Transverse colon (tissue), 4 donors: ENCODE results near the gene SYT4. TPM values are rescaled to one million over a fixed set of nuclear protein-coding genes. Genes with fewer than 3 reads are reported as not detected.

Experiments used
- DNase-seq: peaks from one replicate; pipeline ENCODE4 v3.0.0-alpha.2; 2019
- H3K27ac ChIP-seq, 4 donors: fragments of 200-600 bp; sonication (generic); 2 replicates each; pipeline ENCODE4 v1.5.1; 2016 to 2018; ENCODE audit warnings: inconsistent platforms in 4 of 4
- H3K27me3 ChIP-seq: fragments of 200-600 bp; sonication (generic); 2 replicates; pipeline ENCODE4 v1.5.1; 2017; ENCODE audit warnings: inconsistent platforms
- H3K36me3 ChIP-seq, 4 donors: fragments of 200-600 bp; sonication (generic); 2 replicates each; pipeline ENCODE4 v1.5.1; 2017 to 2019; ENCODE audit warnings: inconsistent platforms in 4 of 4
- H3K4me1 ChIP-seq, 4 donors: fragments of 200-600 bp; sonication (generic); 2 replicates each; pipeline ENCODE4 v1.5.1; 2017 to 2020; ENCODE audit warnings: inconsistent platforms in 4 of 4
- H3K4me3 ChIP-seq, 4 donors: fragments of 200-600 bp; sonication (generic); 1 replicate in 1 of 4; 2 replicates in 3 of 4; pipeline versions ENCODE4 v1.5.1 to v1.6.1; 2017 to 2019; ENCODE audit warnings: inconsistent platforms in 4 of 4
- H3K9me3 ChIP-seq, 2 donors: fragments of 200-600 bp; sonication (generic); 2 replicates each; pipeline ENCODE4 v1.5.1; 2017 to 2019; ENCODE audit warnings: inconsistent platforms in 2 of 2
- CTCF ChIP-seq, 5 experiments: fragments of 200-600 bp in 3 of 5; fragments of 450-650 bp in 2 of 5; sonication (generic) in 3 of 5; IDR thresholded peaks; 1 replicate in 2 of 5; 2 replicates in 3 of 5; pipeline ENCODE4 v1.5.1; 2016 to 2017; ENCODE audit warnings: antibody characterized with exemption in 5 of 5, inconsistent platforms in 3 of 5, mild to moderate bottlenecking in 2 of 5, moderate library complexity in 1 of 5
- EP300 ChIP-seq: sonication (generic); formaldehyde crosslinking; IDR thresholded peaks from one replicate; pipeline ENCODE4 v1.6.1; 2017; ENCODE audit warnings: antibody characterized with exemption, low read depth
- in situ Hi-C, 4 donors: fragments of 200-750 bp; cut with MboI; loops; one replicate each; pipeline versions ENCODE4 v1.15.0 to v1.15.1; 2017; ENCODE audit warnings: low sequenced_read_pairs in 3 of 4, low pct_ligation_motif_present in 1 of 4, low pct_unique_long_range_greater_than_20kb in 1 of 4
- intact Hi-C: fragments of 100-400 bp; cut with DNase I; formaldehyde crosslinking; loops from one replicate; pipeline ENCODE4 v1.15.1; 2023; ENCODE audit warnings: low total_unique reads
- total RNA-seq, 4 donors: library from RNA; depleted of rRNA; stranded (reverse); fragments of >200 nt; gene quantifications; one replicate each; pipeline ENCODE4 v1.1.0, GENCODE V29; 2016

SYT4 gene
- total RNA-seq, 4 donors from 2014 or later = 0.68 to 2.7 TPM; not detected in 2

- TF ChIP-seq CTCF (IDR thresholded peaks at IDR 0.05) (no peak), EP300 (no peak)
- intact Hi-C loops = no loop called here
Observed at GRCh38 chr18:43220691-43221090, 56.6 kb downstream of the SYT4 start.

More at GRCh38 chr18:43220691-43221090, 56.6 kb downstream of the SYT4 start:
- in situ Hi-C loops = no loop called here
- Histone ChIP-seq H3K36me3 (no peaks in the 10 kb centered on the region), H3K4me1 (no peaks in the 10 kb centered on the region), H3K9me3 (no peaks in the 10 kb centered on the region), H3K4me3 (no peak overlapping the region), H3K27me3 (no peaks in the 10 kb centered on the region), H3K27ac (no peak overlapping the region)
- no peak for DNase-seq

Other genes starting within 250 kb of the SYT4 start
- not detected for gene RIT2, start 161.8 kb downstream of the SYT4 start, total RNA-seq